PC-3 (cell line): ENCODE results near the gene GDAP2. TPM values are rescaled to one million over a fixed set of nuclear protein-coding genes. Genes with fewer than 3 reads are reported as not detected.
A peak's percentile ranks its signal among the peaks of the same experiment; 100 is the strongest.

Experiments
- ATAC-seq: fragments of 200-7000 bp; cut with Tn5 transposase; 2 replicates; pipeline ENCODE4 v1.9.1; 2020; ENCODE audit warnings: mild to moderate bottlenecking, moderate library complexity
- BruUV-seq: library from RNA; stranded (reverse); fragments of 400-500 nt; replicated peaks from 2 replicates; lab custom pipeline; 2021; lab: Mats Ljungman, UMichigan
- CTCF ChIA-PET: fragments of 300-600 bp; sonication (Branson Sonifier 250); formaldehyde crosslinking; loops from one replicate; lab custom pipeline; 2022; ENCODE audit warnings: antibody characterized with exemption; lab: Charles Lee
- POLR2A ChIA-PET: fragments of 300-600 bp; sonication (Branson Sonifier 250); formaldehyde crosslinking; loops from one replicate; lab custom pipeline; 2022; ENCODE audit warnings: antibody characterized with exemption; ENCODE audit not compliant: unreplicated experiment; lab: Charles Lee
- DNase-seq: peaks from one replicate; pipeline ENCODE4 v3.0.0-alpha.2; 2015
- H2AFZ ChIP-seq: fragments of 300-600 bp; sonication (generic); 2 replicates; pipeline ENCODE4 v1.6.0; 2016; ENCODE audit warnings: antibody characterized with exemption, low read length
- H3F3A ChIP-seq: fragments of 300-600 bp; sonication (generic); one replicate; pipeline ENCODE4 v1.6.0; 2017; ENCODE audit warnings: antibody characterized with exemption, low read length, control low read depth, mild to moderate bottlenecking; ENCODE audit not compliant: unreplicated experiment
- H3K27ac ChIP-seq: fragments of 300-600 bp; sonication (generic); 2 replicates; pipeline ENCODE4 v1.5.1; 2016; ENCODE audit warnings: mild to moderate bottlenecking, low read length
- H3K27me3 ChIP-seq: fragments of 300-600 bp; sonication (generic); 2 replicates; pipeline ENCODE4 v1.6.1; 2016; ENCODE audit warnings: low read length, mixed read lengths
- H3K36me3 ChIP-seq: fragments of 300-600 bp; sonication (generic); 2 replicates; pipeline ENCODE4 v1.6.1; 2016; ENCODE audit warnings: low read depth, mixed run types, low read length, mixed read lengths
- H3K4me1 ChIP-seq: fragments of 300-600 bp; sonication (generic); 2 replicates; pipeline ENCODE4 v1.5.1; 2016; ENCODE audit warnings: low read length; ENCODE audit not compliant: insufficient read depth
- H3K4me2 ChIP-seq: fragments of 300-600 bp; sonication (generic); 2 replicates; pipeline ENCODE4 v1.6.0; 2016; ENCODE audit warnings: low read length
- H3K4me3 ChIP-seq: fragments of 300-600 bp; sonication (generic); 2 replicates; pipeline ENCODE4 v1.5.1; 2016; ENCODE audit warnings: mild to moderate bottlenecking, low read length, mixed read lengths
- H3K79me2 ChIP-seq: fragments of 300-600 bp; sonication (generic); 2 replicates; pipeline ENCODE4 v1.6.1; 2017; ENCODE audit warnings: low read length, mixed read lengths
- H3K9ac ChIP-seq: fragments of 300-600 bp; sonication (generic); 2 replicates; pipeline ENCODE4 v1.6.0; 2016; ENCODE audit warnings: mild to moderate bottlenecking, low read length
- H3K9me2 ChIP-seq: fragments of 300-600 bp; sonication (generic); replicated peaks from 2 replicates; pipeline ENCODE4 v1.6.1; 2016; ENCODE audit warnings: mixed run types, low read length, mixed read lengths
- H3K9me3 ChIP-seq: fragments of 300-600 bp; sonication (generic); 2 replicates; pipeline ENCODE4 v1.6.1; 2016; ENCODE audit warnings: low read length, mixed read lengths
- H4K20me1 ChIP-seq: fragments of 300-600 bp; sonication (generic); 2 replicates; pipeline ENCODE4 v1.6.1; 2016; ENCODE audit warnings: low read length, mixed read lengths
- EZH2 ChIP-seq: fragments of 300-600 bp; sonication (generic); IDR thresholded peaks from one replicate; pipeline ENCODE4 v1.6.1; 2017; ENCODE audit warnings: antibody characterized with exemption, mild to moderate bottlenecking, low read length; ENCODE audit not compliant: unreplicated experiment
- EZH2phosphoT487 ChIP-seq: fragments of 300-600 bp; sonication (generic); IDR thresholded peaks from 2 replicates; pipeline ENCODE4 v1.6.1; 2018; ENCODE audit warnings: mild to moderate bottlenecking, antibody characterized with exemption, low read length, borderline replicate concordance
- intact Hi-C: fragments of 100-400 bp; cut with micrococcal nuclease; formaldehyde crosslinking; loops from 2 replicates; pipeline ENCODE4 v1.9.0; 2023
- total RNA-seq: library from RNA; depleted of rRNA; stranded (reverse); fragments of >200 nt; gene quantifications from 2 replicates; pipeline ENCODE4 v1.2.3, GENCODE V29; 2014
- TF ChIP-seq, protein P1 (sequence below): fragments of 300-600 bp; sonication (generic); conservative IDR thresholded peaks from 2 replicates; pipeline ENCODE4 v1.5.1; 2017; ENCODE audit warnings: antibody characterized with exemption, low read depth, mild to moderate bottlenecking, low read length

Gene GDAP2
- total RNA-seq, 1 experiment from 2014 or later = 20.7 TPM

DNA sequence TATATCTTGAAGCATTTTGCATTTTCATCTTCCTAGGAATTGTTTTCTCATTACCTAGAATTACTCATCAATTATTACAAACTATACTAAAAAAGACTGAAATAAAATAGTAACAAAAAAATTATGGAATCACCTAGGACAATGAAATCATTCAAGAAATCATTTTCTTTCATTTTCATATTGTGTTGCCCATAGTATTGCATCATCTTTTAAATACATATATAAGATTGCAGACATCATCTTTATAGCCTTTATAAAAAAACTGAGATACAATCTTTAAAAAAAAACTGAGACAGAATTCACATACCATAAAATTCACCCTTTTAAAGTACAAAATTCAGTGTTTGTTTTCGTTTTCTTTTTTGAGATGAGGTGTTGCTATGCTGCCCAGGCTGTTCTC, 29.6 kb downstream of the GDAP2 start:
- Histone ChIP-seq H3K9me3 (no peaks in the 10 kb centered on the region), H3K4me1 (no peaks in the 10 kb centered on the region), H2AFZ (no peak overlapping the region), H3K9me2 (no peaks in the 10 kb centered on the region), H3K27ac (no peak overlapping the region), H3K36me3 (peaks cover 41% of the 10 kb centered on the region), H3K27me3 (no peaks in the 10 kb centered on the region), H3K79me2 (no peaks in the 10 kb centered on the region), H3K9ac (no peak overlapping the region), H3K4me3 (no peak overlapping the region), H3K4me2 (no peak overlapping the region), H3F3A (no peaks in the 10 kb centered on the region), H4K20me1 (no peaks in the 10 kb centered on the region)
- ChIA-PET CTCF (no interaction called here), POLR2A (interaction anchor here (0.6 kb wide), 1 partner anchor 132 kb away, joined by 4 read pairs; no protein-coding TSS in a partner anchor)
- no TSS peak for BruUV-seq
- no peak for DNase-seq
- intact Hi-C loops = no loop called here
- ATAC-seq = no peak
- TF ChIP-seq EZH2 (no peak), EZH2phosphoT487 (no peak)
- TF ChIP-seq, protein P1, sequence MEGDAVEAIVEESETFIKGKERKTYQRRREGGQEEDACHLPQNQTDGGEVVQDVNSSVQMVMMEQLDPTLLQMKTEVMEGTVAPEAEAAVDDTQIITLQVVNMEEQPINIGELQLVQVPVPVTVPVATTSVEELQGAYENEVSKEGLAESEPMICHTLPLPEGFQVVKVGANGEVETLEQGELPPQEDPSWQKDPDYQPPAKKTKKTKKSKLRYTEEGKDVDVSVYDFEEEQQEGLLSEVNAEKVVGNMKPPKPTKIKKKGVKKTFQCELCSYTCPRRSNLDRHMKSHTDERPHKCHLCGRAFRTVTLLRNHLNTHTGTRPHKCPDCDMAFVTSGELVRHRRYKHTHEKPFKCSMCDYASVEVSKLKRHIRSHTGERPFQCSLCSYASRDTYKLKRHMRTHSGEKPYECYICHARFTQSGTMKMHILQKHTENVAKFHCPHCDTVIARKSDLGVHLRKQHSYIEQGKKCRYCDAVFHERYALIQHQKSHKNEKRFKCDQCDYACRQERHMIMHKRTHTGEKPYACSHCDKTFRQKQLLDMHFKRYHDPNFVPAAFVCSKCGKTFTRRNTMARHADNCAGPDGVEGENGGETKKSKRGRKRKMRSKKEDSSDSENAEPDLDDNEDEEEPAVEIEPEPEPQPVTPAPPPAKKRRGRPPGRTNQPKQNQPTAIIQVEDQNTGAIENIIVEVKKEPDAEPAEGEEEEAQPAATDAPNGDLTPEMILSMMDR = no peak

DNA sequence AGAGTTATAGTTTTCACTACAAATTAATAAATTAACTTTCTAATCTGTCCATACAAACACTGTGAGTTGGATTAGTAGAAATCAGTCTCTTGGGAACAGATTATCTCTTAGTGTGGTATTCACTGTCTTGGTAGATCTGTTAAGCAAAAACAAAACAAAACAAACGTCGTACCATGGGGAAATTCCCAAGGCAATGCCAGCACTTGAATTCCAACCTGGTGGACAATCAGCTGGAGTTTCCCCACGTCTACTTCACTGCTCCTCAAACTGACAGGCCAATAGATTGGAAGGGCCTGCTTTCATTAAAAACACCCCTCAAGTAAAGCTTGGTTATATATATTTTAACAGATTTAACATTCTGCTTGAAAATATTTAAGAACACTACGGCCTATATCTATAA, 31.9 kb downstream of the GDAP2 start:
- POLR2A ChIA-PET = no interaction called here
- Histone ChIP-seq H3K9me2 (no peaks in the 10 kb centered on the region), H3K9me3 (no peaks in the 10 kb centered on the region), H3K36me3 (peaks cover 33% of the 10 kb centered on the region), H3K4me3 (no peak overlapping the region), H3F3A (no peaks in the 10 kb centered on the region), H2AFZ (no peak overlapping the region), H3K4me2 (no peak overlapping the region), H3K79me2 (no peaks in the 10 kb centered on the region), H3K4me1 (no peaks in the 10 kb centered on the region), H4K20me1 (no peaks in the 10 kb centered on the region), H3K27ac (no peak overlapping the region), H3K9ac (no peak overlapping the region), H3K27me3 (no peaks in the 10 kb centered on the region)
- TF ChIP-seq, protein P1 = no peak
- TF ChIP-seq EZH2 = no peak
- no peak for TF ChIP-seq EZH2phosphoT487
- CTCF ChIA-PET = no interaction called here
- intact Hi-C loops = no loop called here
- BruUV-seq = no TSS peak
- no peak for ATAC-seq
- DNase-seq = no peak

DNA sequence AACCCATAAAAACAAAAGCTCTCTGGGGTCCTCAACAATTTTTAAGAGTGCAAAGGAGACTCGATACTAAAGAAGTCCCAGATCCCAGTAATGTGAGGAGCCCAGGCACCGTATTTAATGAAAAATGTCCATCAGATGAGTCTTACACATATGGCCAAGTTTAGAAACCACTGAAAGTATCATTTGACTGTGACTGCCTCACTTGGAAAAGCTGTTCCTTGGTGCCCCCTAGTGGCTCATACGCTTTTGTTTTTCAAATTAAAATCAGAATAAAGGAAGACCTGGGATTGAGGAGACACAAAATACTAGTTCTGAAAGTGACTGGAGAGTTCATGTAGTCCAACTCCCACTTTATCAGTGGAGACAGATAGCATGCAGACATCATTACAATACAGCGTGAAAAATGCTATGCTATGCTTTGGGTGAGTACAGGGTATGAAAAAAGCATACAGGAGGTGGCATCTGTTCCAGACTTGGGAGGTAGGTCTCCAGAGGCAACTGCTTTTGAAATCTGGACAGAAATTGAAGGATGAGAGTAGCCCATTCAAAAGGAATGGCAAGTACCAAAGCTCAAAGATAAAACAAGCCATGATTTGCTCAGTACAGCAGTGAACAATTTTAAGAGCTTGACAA, 33.8 kb downstream of the GDAP2 start:
- TF ChIP-seq EZH2 = no peak
- TF ChIP-seq, protein P1 = peak; percentile 91
- no peak overlapping the region for H3K9ac ChIP-seq
- H3K27me3 ChIP-seq = no peaks in the 10 kb centered on the region
- no peaks in the 10 kb centered on the region for H3K9me2 ChIP-seq
- CTCF ChIA-PET = interaction anchor here (0.6 to 0.8 kb wide), 3 partner anchors 33 to 221 kb away, joined by 3 to 4 read pairs (median 3); no protein-coding TSS in a partner anchor
- no TSS peak for BruUV-seq
- peak; percentile 89 for DNase-seq
- H2AFZ ChIP-seq = no peak overlapping the region
- no peaks in the 10 kb centered on the region for H3K4me1 ChIP-seq
- POLR2A ChIA-PET = no interaction called here
- H3K9me3 ChIP-seq = no peaks in the 10 kb centered on the region
- no peaks in the 10 kb centered on the region for H4K20me1 ChIP-seq
- no peaks in the 10 kb centered on the region for H3K79me2 ChIP-seq
- H3F3A ChIP-seq = no peaks in the 10 kb centered on the region
- ATAC-seq = peak; percentile 77
- no peak overlapping the region for H3K4me3 ChIP-seq
- H3K36me3 ChIP-seq = peaks cover 28% of the 10 kb centered on the region
- intact Hi-C loops = loop anchor here (1.0 to 2.0 kb wide), 6 partner anchors 56 to 383 kb away; partner anchors contain the start of gene TENT5C
- H3K27ac ChIP-seq = no peak overlapping the region
- no peak overlapping the region for H3K4me2 ChIP-seq
